ENCODE results near the gene DPF3.

The DPF3 gene

GRCh38 chr14:72790887-72791566 lies 102.9 kb downstream of the DPF3 start:
- no peak for DNase-seq

- DNase-seq: peak; percentile 47
Observed at GRCh38 chr14:72788972-72789728, 104.8 kb downstream of the DPF3 start.

- DNase-seq: no peak
Observed at GRCh38 chr14:72788255-72788654, 105.6 kb downstream of the DPF3 start.

- no peak for DNase-seq
Observed at GRCh38 chr14:72787841-72788240, 106.1 kb downstream of the DPF3 start.

GRCh38 chr14:72786378-72787350 lies 107.2 kb downstream of the DPF3 start:
- DNase-seq: no peak

- no peak for DNase-seq
Observed at GRCh38 chr14:72783741-72784140, 110.2 kb downstream of the DPF3 start.

GRCh38 chr14:72782817-72783216 lies 111.1 kb downstream of the DPF3 start:
- no peak for DNase-seq

- no peak for DNase-seq
Observed at GRCh38 chr14:72781561-72782508, 112.1 kb downstream of the DPF3 start.

GRCh38 chr14:72780751-72781150 lies 113.2 kb downstream of the DPF3 start:
- DNase-seq: no peak

- DNase-seq: no peak
Observed at GRCh38 chr14:72779679-72780078, 114.2 kb downstream of the DPF3 start.

- no peak for DNase-seq
Observed at GRCh38 chr14:72777636-72778035, 116.3 kb downstream of the DPF3 start.

GRCh38 chr14:72776701-72777261 lies 117.1 kb downstream of the DPF3 start:
- no peak for DNase-seq

- DNase-seq: no peak
Observed at GRCh38 chr14:72775923-72776554, 117.9 kb downstream of the DPF3 start.

- no peak for DNase-seq
Observed at GRCh38 chr14:72774894-72775620, 118.8 kb downstream of the DPF3 start.

- no peak for DNase-seq
Observed at GRCh38 chr14:72774141-72774540, 119.8 kb downstream of the DPF3 start.

- no peak for DNase-seq
Observed at GRCh38 chr14:72771561-72771960, 122.3 kb downstream of the DPF3 start.

- DNase-seq: no peak
Observed at GRCh38 chr14:72766296-72766695, 127.6 kb downstream of the DPF3 start.

GRCh38 chr14:72763892-72764291 lies 130.0 kb downstream of the DPF3 start:
- DNase-seq: no peak

GRCh38 chr14:72759670-72760069 lies 134.2 kb downstream of the DPF3 start:
- no peak for DNase-seq

GRCh38 chr14:72758993-72759392 lies 134.9 kb downstream of the DPF3 start:
- DNase-seq: no peak

- no peak for DNase-seq
Observed at GRCh38 chr14:72758420-72758819, 135.5 kb downstream of the DPF3 start.

Data from NCI-H524 treated with DMSO at 0.1 percent for 48 hours (cell line).